K562 (cell line): ENCODE measurements around the gene SP100. TPM values are rescaled to one million over a fixed set of nuclear protein-coding genes. Genes with fewer than 3 reads are reported as not detected.

Experiments used
- ATF3 ChIP-seq, 2 experiments: fragments of 450-650 bp in 1 of 2; sonication (generic) in 1 of 2; formaldehyde crosslinking in 1 of 2; IDR thresholded peaks in 1 of 2; conservative IDR thresholded peaks in 1 of 2; 2 replicates each; pipeline versions ENCODE4 v1.6.1 to v1.8.1; 2016 to 2023; ENCODE audit warnings: mild to moderate bottlenecking in 2 of 2, moderate library complexity in 2 of 2, inconsistent platforms in 1 of 2, missing genetic modification reagents in 1 of 2
- CEBPG ChIP-seq, 3 experiments: fragments of 200-800 bp in 1 of 3; sonication (Bioruptor generic) in 1 of 3; sonication (generic) in 1 of 3; formaldehyde crosslinking in 1 of 3; IDR thresholded peaks in 2 of 3; conservative IDR thresholded peaks in 1 of 3; 2 replicates each; pipeline versions ENCODE4 v1.6.1 to v1.8.0; 2016 to 2022; ENCODE audit warnings: missing compliant biosample characterization in 2 of 3, missing genetic modification characterization in 2 of 3, mild to moderate bottlenecking in 1 of 3, missing genetic modification reagents in 1 of 3
- JUND ChIP-seq, 2 experiments: IDR thresholded peaks; 2 replicates in 1 of 2; 3 replicates in 1 of 2; pipeline ENCODE4 v1.6.1; 2011; ENCODE audit warnings: borderline replicate concordance in 2 of 2, low read depth in 2 of 2, low read length in 2 of 2, improper control_type of control experiment in 1 of 2, missing biosample characterization in 1 of 2, missing genetic modification characterization in 1 of 2, missing genetic modification reagents in 1 of 2
- L3MBTL2 ChIP-seq: fragments of 450-650 bp; IDR thresholded peaks from 2 replicates; pipeline ENCODE4 v1.6.1; 2016; ENCODE audit warnings: mild to moderate bottlenecking, moderate library complexity
- MGA ChIP-seq: fragments of 450-650 bp; IDR thresholded peaks from 2 replicates; pipeline ENCODE4 v1.6.1; 2016; ENCODE audit warnings: mild to moderate bottlenecking, moderate library complexity
- MNT ChIP-seq, 2 experiments: fragments of 450-650 bp; conservative IDR thresholded peaks; 2 replicates each; pipeline ENCODE4 v1.6.1; 2017; ENCODE audit warnings: mild to moderate bottlenecking in 2 of 2, moderate library complexity in 2 of 2
- MYC ChIP-seq, 2 experiments: fragments of 250-450 bp in 1 of 2; sonication (Bioruptor Pico) in 1 of 2; IDR thresholded peaks; 2 replicates each; pipeline versions ENCODE4 v1.5.1 to v1.6.1; 2012 to 2021; ENCODE audit warnings: low read depth in 2 of 2, borderline replicate concordance in 1 of 2, improper control_type of control experiment in 1 of 2, low read length in 1 of 2, mild to moderate bottlenecking in 1 of 2, moderate library complexity in 1 of 2
- TAF9B ChIP-seq: fragments of 450-650 bp; IDR thresholded peaks from 2 replicates; pipeline ENCODE4 v1.6.1; 2018; ENCODE audit warnings: mild to moderate bottlenecking; ENCODE audit not compliant: partially characterized antibody
- TSC22D4 ChIP-seq: fragments of 450-650 bp; IDR thresholded peaks from 2 replicates; pipeline ENCODE4 v1.6.1; 2016; ENCODE audit warnings: missing genetic modification characterization, missing biosample characterization, control low read depth
- ZKSCAN1 ChIP-seq: fragments of 150-350 bp; IDR thresholded peaks from 2 replicates; pipeline ENCODE4 v1.6.1; 2016; ENCODE audit warnings: low read depth, low read length
- polyA plus RNA-seq, 8 experiments: library from polyadenylated mRNA; depleted of rRNA in 4 of 8; stranded (reverse) in 5 of 8; unstranded in 3 of 8; fragments of >200 nt; fragmentation: Nextera tagmentation in 2 of 8; fragmentation: Illumina TruSeq in 1 of 8; extraction: Ambion mirVana in 2 of 8; extraction: Trizol in 1 of 8; gene quantifications; 2 replicates each; pipeline versions ENCODE4 v1.2.1 to v1.2.3, GENCODE V29; 2011 to 2014; ENCODE audit warnings: inconsistent platforms in 1 of 8, missing spikeins in 1 of 8
- total RNA-seq, 7 experiments: library from RNA; depleted of rRNA in 6 of 7; stranded (reverse); fragments of >200 nt in 6 of 7; fragmentation: Illumina TruSeq in 2 of 7; extraction: Trizol in 2 of 7; gene quantifications; 2 replicates each; pipeline versions ENCODE4 v1.2.1 to v1.2.3, GENCODE V29; 2011 to 2021; ENCODE audit warnings: low replicate concordance in 1 of 7

SP100 gene
- total and polyA plus RNA-seq, 9 of the 15 experiments (the other 6 are each of a cell fraction or from before 2014, with no cell fraction given) = 19.2 to 39.2 (median 34.6) TPM

- TF ChIP-seq MNT (conservative IDR thresholded peaks at IDR 0.05) (peak; percentile 82 to 83), L3MBTL2 (peak; percentile 55; the same call in 1 of the 2 replicates), TSC22D4 (tag) (no peak), ATF3 (IDR thresholded peaks at IDR 0.05) (peak; percentile 68), ATF3 (CRISPR knock-in tag; conservative IDR thresholded peaks at IDR 0.05) (no peak), JUND (IDR thresholded peaks at IDR 0.05; ENCODE audit: borderline replicate concordance, low read depth, low read length) (peak; percentile 74), JUND (tag; IDR thresholded peaks at IDR 0.05; ENCODE audit: borderline replicate concordance, low read depth, low read length) (peak; percentile 58; the same call in 1 of the 3 replicates), MGA (peak; percentile 53), CEBPG (CRISPR knock-in tag; IDR thresholded peaks at IDR 0.05) (0 out of 2 replicates have a peak, but pooled peaks have one; percentile 34), CEBPG (tag; conservative IDR thresholded peaks at IDR 0.05 in 1 of 2, IDR thresholded peaks at IDR 0.05 in 1 of 2) (no peak), ZKSCAN1 (no peak), TAF9B (peak; percentile 21), MYC (IDR thresholded peaks at IDR 0.05; ENCODE audit: low read depth, low read length) (peak; percentile 57), MYC (CRISPR knock-in tag; IDR thresholded peaks at IDR 0.05; ENCODE audit: borderline replicate concordance, low read depth) (no peak)
These were observed 159.8 kb downstream of the SP100 start (continued) for GRCh38 chr2:230575642-230576324.
